K562 (cell line): Measurements from ENCODE around the gene AIFM1. TPM values are rescaled to one million over a fixed set of nuclear protein-coding genes. Genes with fewer than 3 reads are reported as not detected.

ENCODE experiments used
- CBX1 ChIP-seq: sonication (generic); IDR thresholded peaks from 2 replicates; pipeline ENCODE4 v1.6.1; 2016; ENCODE audit warnings: antibody characterized with exemption, low read depth, mild to moderate bottlenecking
- GTF2F1 ChIP-seq: IDR thresholded peaks from 2 replicates; pipeline ENCODE4 v1.6.1; 2011; ENCODE audit warnings: low read depth, low read length, improper control_type of control experiment
- KDM1A ChIP-seq, 2 experiments: fragments of 450-650 bp; IDR thresholded peaks; 2 replicates each; pipeline ENCODE4 v1.6.1; 2016; ENCODE audit warnings: mild to moderate bottlenecking in 2 of 2
- MCM5 ChIP-seq: fragments of 450-650 bp; IDR thresholded peaks from 2 replicates; pipeline ENCODE4 v1.6.1; 2016; ENCODE audit warnings: low read depth
- MTA3 ChIP-seq: fragments of 450-650 bp; formaldehyde crosslinking; IDR thresholded peaks from 2 replicates; pipeline ENCODE4 v1.6.1; 2017; ENCODE audit warnings: mild to moderate bottlenecking, borderline replicate concordance
- MXI1 ChIP-seq: IDR thresholded peaks from 2 replicates; pipeline ENCODE4 v1.6.1; 2011; ENCODE audit warnings: low read depth, mild to moderate bottlenecking, improper control_type of control experiment, low read length
- NR1H2 ChIP-seq: sonication (generic); formaldehyde crosslinking; IDR thresholded peaks from 2 replicates; pipeline ENCODE4 v1.4.0; 2020; ENCODE audit warnings: mild to moderate bottlenecking, missing genetic modification reagents
- OTX1 ChIP-seq: fragments of 450-650 bp; formaldehyde crosslinking; IDR thresholded peaks from 2 replicates; pipeline ENCODE4 v1.4.0; 2022; ENCODE audit warnings: mild to moderate bottlenecking
- POLR3A ChIP-seq: IDR thresholded peaks from 2 replicates; pipeline ENCODE4 v1.6.1; 2011; ENCODE audit warnings: borderline replicate concordance, mild to moderate bottlenecking, moderate library complexity; ENCODE audit not compliant: insufficient read length, insufficient read depth; ENCODE audit errors: extremely low read depth
- PURB ChIP-seq: sonication (generic); formaldehyde crosslinking; IDR thresholded peaks from 2 replicates; pipeline ENCODE4 v1.9.0; 2021; ENCODE audit warnings: low read depth, mild to moderate bottlenecking, missing genetic modification reagents
- SNIP1 ChIP-seq: fragments of 450-650 bp; IDR thresholded peaks from 2 replicates; pipeline ENCODE4 v1.7.1; 2017; ENCODE audit warnings: low read depth, mild to moderate bottlenecking
- SP2 ChIP-seq: IDR thresholded peaks from 2 replicates; pipeline ENCODE4 v1.6.1; 2011; ENCODE audit warnings: mild to moderate bottlenecking, low read depth, low read length, moderate library complexity; ENCODE audit not compliant: poor library complexity, severe bottlenecking; ENCODE audit errors: extremely low read depth
- SRSF1 ChIP-seq: fragments of 200-400 bp; formaldehyde crosslinking; IDR thresholded peaks from 2 replicates; pipeline ENCODE4 v1.6.1; 2017; ENCODE audit warnings: mild to moderate bottlenecking, low read depth, low read length, moderate library complexity
- TAL1 ChIP-seq: fragments of 450-650 bp; IDR thresholded peaks from 2 replicates; pipeline ENCODE4 v1.6.1; 2016; ENCODE audit warnings: mild to moderate bottlenecking
- TFAP4 ChIP-seq: sonication (generic); formaldehyde crosslinking; IDR thresholded peaks from 2 replicates; pipeline ENCODE4 v1.8.0; 2022; ENCODE audit warnings: missing genetic modification reagents, mild to moderate bottlenecking, moderate library complexity, borderline replicate concordance
- ZC3H8 ChIP-seq: fragments of 450-650 bp; IDR thresholded peaks from 2 replicates; pipeline ENCODE4 v1.6.1; 2017
- ZNF780A ChIP-seq: fragments of 250-450 bp; sonication (Bioruptor Pico); IDR thresholded peaks from 2 replicates; pipeline ENCODE4 v1.5.0; 2021; ENCODE audit warnings: mild to moderate bottlenecking
- polyA plus RNA-seq, 8 experiments: library from polyadenylated mRNA; depleted of rRNA in 4 of 8; stranded (reverse) in 5 of 8; unstranded in 3 of 8; fragments of >200 nt; fragmentation: Nextera tagmentation in 2 of 8; fragmentation: Illumina TruSeq in 1 of 8; extraction: Ambion mirVana in 2 of 8; extraction: Trizol in 1 of 8; gene quantifications; 2 replicates each; pipeline versions ENCODE4 v1.2.1 to v1.2.3, GENCODE V29; 2011 to 2014; ENCODE audit warnings: inconsistent platforms in 1 of 8, missing spikeins in 1 of 8
- total RNA-seq, 7 experiments: library from RNA; depleted of rRNA in 6 of 7; stranded (reverse); fragments of >200 nt in 6 of 7; fragmentation: Illumina TruSeq in 2 of 7; extraction: Trizol in 2 of 7; gene quantifications; 2 replicates each; pipeline versions ENCODE4 v1.2.1 to v1.2.3, GENCODE V29; 2011 to 2021; ENCODE audit warnings: low replicate concordance in 1 of 7
- TF ChIP-seq, protein P1 (sequence below): IDR thresholded peaks from 2 replicates; pipeline ENCODE4 v1.6.1; 2011; ENCODE audit warnings: borderline replicate concordance, low read depth, mild to moderate bottlenecking, moderate library complexity, low read length; ENCODE audit not compliant: insufficient read depth, poor library complexity, severe bottlenecking
- TF ChIP-seq, protein P2 (sequence below): fragments of 450-650 bp; IDR thresholded peaks from 2 replicates; pipeline ENCODE4 v1.7.0; 2016; ENCODE audit warnings: borderline replicate concordance
- TF ChIP-seq, protein P3 (sequence below): fragments of 450-650 bp; IDR thresholded peaks from 2 replicates; pipeline ENCODE4 v1.6.1; 2016; ENCODE audit warnings: antibody characterized with exemption

The AIFM1 gene
- total and polyA plus RNA-seq, 9 of the 15 experiments (the other 6 are each of a cell fraction or from before 2014, with no cell fraction given), result 51.0 to 117 (median 91.2) TPM

- TF ChIP-seq TFAP4 (CRISPR knock-in tag) (peak; percentile 48; the same call in 1 of the 2 replicates), MXI1 (peak; percentile 61), SNIP1 (no peak), MCM5 (no peak), CBX1 (peak; percentile 66; the same call in 1 of the 2 replicates), ZC3H8 (no peak), SRSF1 (no peak), PURB (CRISPR knock-in tag) (no peak), NR1H2 (CRISPR knock-in tag) (no peak), KDM1A (IDR thresholded peaks at IDR 0.05) (no peak), GTF2F1 (no peak), SP2 (no peak), POLR3A (no peak), OTX1 (CRISPR knock-in tag) (no peak), MTA3 (no peak; the same call in 1 of the 2 replicates), TAL1 (no peak), ZNF780A (no peak)
- TF ChIP-seq, protein P1, sequence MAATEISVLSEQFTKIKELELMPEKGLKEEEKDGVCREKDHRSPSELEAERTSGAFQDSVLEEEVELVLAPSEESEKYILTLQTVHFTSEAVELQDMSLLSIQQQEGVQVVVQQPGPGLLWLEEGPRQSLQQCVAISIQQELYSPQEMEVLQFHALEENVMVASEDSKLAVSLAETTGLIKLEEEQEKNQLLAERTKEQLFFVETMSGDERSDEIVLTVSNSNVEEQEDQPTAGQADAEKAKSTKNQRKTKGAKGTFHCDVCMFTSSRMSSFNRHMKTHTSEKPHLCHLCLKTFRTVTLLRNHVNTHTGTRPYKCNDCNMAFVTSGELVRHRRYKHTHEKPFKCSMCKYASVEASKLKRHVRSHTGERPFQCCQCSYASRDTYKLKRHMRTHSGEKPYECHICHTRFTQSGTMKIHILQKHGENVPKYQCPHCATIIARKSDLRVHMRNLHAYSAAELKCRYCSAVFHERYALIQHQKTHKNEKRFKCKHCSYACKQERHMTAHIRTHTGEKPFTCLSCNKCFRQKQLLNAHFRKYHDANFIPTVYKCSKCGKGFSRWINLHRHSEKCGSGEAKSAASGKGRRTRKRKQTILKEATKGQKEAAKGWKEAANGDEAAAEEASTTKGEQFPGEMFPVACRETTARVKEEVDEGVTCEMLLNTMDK, result no peak
- TF ChIP-seq, protein P2, sequence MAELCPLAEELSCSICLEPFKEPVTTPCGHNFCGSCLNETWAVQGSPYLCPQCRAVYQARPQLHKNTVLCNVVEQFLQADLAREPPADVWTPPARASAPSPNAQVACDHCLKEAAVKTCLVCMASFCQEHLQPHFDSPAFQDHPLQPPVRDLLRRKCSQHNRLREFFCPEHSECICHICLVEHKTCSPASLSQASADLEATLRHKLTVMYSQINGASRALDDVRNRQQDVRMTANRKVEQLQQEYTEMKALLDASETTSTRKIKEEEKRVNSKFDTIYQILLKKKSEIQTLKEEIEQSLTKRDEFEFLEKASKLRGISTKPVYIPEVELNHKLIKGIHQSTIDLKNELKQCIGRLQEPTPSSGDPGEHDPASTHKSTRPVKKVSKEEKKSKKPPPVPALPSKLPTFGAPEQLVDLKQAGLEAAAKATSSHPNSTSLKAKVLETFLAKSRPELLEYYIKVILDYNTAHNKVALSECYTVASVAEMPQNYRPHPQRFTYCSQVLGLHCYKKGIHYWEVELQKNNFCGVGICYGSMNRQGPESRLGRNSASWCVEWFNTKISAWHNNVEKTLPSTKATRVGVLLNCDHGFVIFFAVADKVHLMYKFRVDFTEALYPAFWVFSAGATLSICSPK, result no peak
- TF ChIP-seq, protein P3, sequence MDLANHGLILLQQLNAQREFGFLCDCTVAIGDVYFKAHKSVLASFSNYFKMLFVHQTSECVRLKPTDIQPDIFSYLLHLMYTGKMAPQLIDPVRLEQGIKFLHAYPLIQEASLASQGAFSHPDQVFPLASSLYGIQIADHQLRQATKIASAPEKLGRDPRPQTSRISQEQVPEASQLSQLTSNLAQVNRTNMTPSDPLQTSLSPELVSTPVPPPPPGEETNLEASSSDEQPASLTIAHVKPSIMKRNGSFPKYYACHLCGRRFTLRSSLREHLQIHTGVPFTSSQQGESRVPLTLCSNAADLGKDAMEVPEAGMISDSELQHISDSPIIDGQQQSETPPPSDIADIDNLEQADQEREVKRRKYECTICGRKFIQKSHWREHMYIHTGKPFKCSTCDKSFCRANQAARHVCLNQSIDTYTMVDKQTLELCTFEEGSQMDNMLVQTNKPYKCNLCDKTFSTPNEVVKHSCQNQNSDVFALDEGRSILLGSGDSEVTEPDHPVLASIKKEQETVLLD, result 0 out of 2 replicates have a peak, but pooled peaks have one; percentile 38
These were observed 83.2 kb downstream of the AIFM1 start (continued) for GRCh38 chrX:130082244-130083106.
